Mesenchymal stem cell (in vitro differentiated cells and primary cell): Measurements from ENCODE around the gene PAQR6.

Experiments
- DNase-seq: peaks from one replicate; pipeline ENCODE4 v3.0.0-alpha.2; 2013
- H2AFZ ChIP-seq: one replicate; pipeline ENCODE4 v1.6.1; 2013; ENCODE audit warnings: low read depth, mild to moderate bottlenecking, control low read depth, inconsistent platforms, low read length, moderate library complexity
- H2AK5ac ChIP-seq: 2 replicates; pipeline ENCODE4 v1.6.1; 2013; ENCODE audit warnings: low read length, moderate library complexity, mild to moderate bottlenecking, inconsistent platforms; ENCODE audit not compliant: severe bottlenecking
- H2BK120ac ChIP-seq: one replicate; pipeline ENCODE4 v1.6.1; 2013; ENCODE audit warnings: low read depth, mild to moderate bottlenecking, inconsistent platforms, low read length, moderate library complexity
- H2BK12ac ChIP-seq, 2 experiments: one replicate each; pipeline ENCODE4 v1.6.1; 2013; ENCODE audit warnings: inconsistent platforms in 2 of 2, low read length in 2 of 2, mild to moderate bottlenecking in 2 of 2, moderate library complexity in 2 of 2, control low read depth in 1 of 2
- H2BK15ac ChIP-seq: one replicate; pipeline ENCODE4 v1.6.1; 2013; ENCODE audit warnings: mild to moderate bottlenecking, low read depth, inconsistent platforms; ENCODE audit not compliant: poor library complexity, severe bottlenecking
- H2BK5ac ChIP-seq: 2 replicates; pipeline ENCODE4 v1.6.1; 2013; ENCODE audit warnings: low read depth, mild to moderate bottlenecking, low read length, control low read depth, inconsistent platforms; ENCODE audit not compliant: poor library complexity, severe bottlenecking
- H3K14ac ChIP-seq, 2 experiments: one replicate each; pipeline ENCODE4 v1.6.1; 2013; ENCODE audit warnings: inconsistent platforms in 2 of 2, low read length in 2 of 2, control low read depth in 1 of 2, mild to moderate bottlenecking in 1 of 2, moderate library complexity in 1 of 2
- H3K18ac ChIP-seq, 2 experiments: one replicate each; pipeline ENCODE4 v1.6.1; 2013; ENCODE audit warnings: inconsistent platforms in 2 of 2, low read length in 2 of 2, control low read depth in 1 of 2, low read depth in 1 of 2, mild to moderate bottlenecking in 1 of 2
- H3K23ac ChIP-seq, 2 experiments: one replicate each; pipeline ENCODE4 v1.6.1; 2013; ENCODE audit warnings: inconsistent platforms in 2 of 2, low read length in 2 of 2, mild to moderate bottlenecking in 2 of 2, moderate library complexity in 2 of 2, control low read depth in 1 of 2
- H3K27ac ChIP-seq: 2 replicates; pipeline ENCODE4 v1.5.1; 2013; ENCODE audit warnings: mild to moderate bottlenecking, moderate library complexity, low read length, control low read depth, inconsistent platforms; ENCODE audit not compliant: poor library complexity, severe bottlenecking
- H3K27me3 ChIP-seq, 2 experiments: 2 replicates each; pipeline versions ENCODE4 v1.6.1 to v1.7.0; 2013; ENCODE audit warnings: low read length in 2 of 2, mild to moderate bottlenecking in 2 of 2, moderate library complexity in 2 of 2, control low read depth in 1 of 2, inconsistent platforms in 1 of 2; ENCODE audit not compliant: control insufficient read depth in 1 of 2, insufficient read depth in 1 of 2
- H3K36me3 ChIP-seq, 2 experiments: 2 replicates each; pipeline versions ENCODE4 v1.6.1 to v1.7.0; 2013; ENCODE audit warnings: low read length in 2 of 2, control low read depth in 1 of 2, inconsistent platforms in 1 of 2, low read depth in 1 of 2, mild to moderate bottlenecking in 1 of 2; ENCODE audit not compliant: insufficient read depth in 2 of 2, control insufficient read depth in 1 of 2
- H3K4ac ChIP-seq, 2 experiments: one replicate each; pipeline ENCODE4 v1.6.1; 2013; ENCODE audit warnings: inconsistent platforms in 2 of 2, low read length in 2 of 2, mild to moderate bottlenecking in 2 of 2, moderate library complexity in 2 of 2, control low read depth in 1 of 2, low read depth in 1 of 2
- H3K4me1 ChIP-seq: 2 replicates; pipeline ENCODE4 v1.6.1; 2013; ENCODE audit warnings: low read depth, low read length, control low read depth; ENCODE audit not compliant: control insufficient read depth, insufficient read depth
- H3K4me2 ChIP-seq: 2 replicates; pipeline ENCODE4 v1.6.1; 2013; ENCODE audit warnings: low read length, mild to moderate bottlenecking, inconsistent platforms; ENCODE audit not compliant: poor library complexity, severe bottlenecking
- H3K4me3 ChIP-seq, 2 experiments: 2 replicates each; pipeline versions ENCODE4 v1.5.1 to v1.7.0; 2013; ENCODE audit warnings: low read length in 2 of 2, mild to moderate bottlenecking in 2 of 2, control low read depth in 1 of 2, low read depth in 1 of 2; ENCODE audit not compliant: insufficient read depth in 1 of 2
- H3K79me1 ChIP-seq: replicated peaks from 2 replicates; pipeline ENCODE4 v1.6.1; 2013; ENCODE audit warnings: mild to moderate bottlenecking, control low read depth, low read length, inconsistent platforms; ENCODE audit not compliant: poor library complexity, severe bottlenecking
- H3K9ac ChIP-seq: 2 replicates; pipeline ENCODE4 v1.7.0; 2013; ENCODE audit warnings: mild to moderate bottlenecking, low read length, moderate library complexity
- H3K9me3 ChIP-seq: 2 replicates; pipeline ENCODE4 v1.7.0; 2013; ENCODE audit warnings: mild to moderate bottlenecking, low read length; ENCODE audit not compliant: control insufficient read depth
- H4K8ac ChIP-seq: one replicate; pipeline ENCODE4 v1.6.1; 2013; ENCODE audit warnings: inconsistent platforms, mild to moderate bottlenecking, low read length, moderate library complexity
- H4K91ac ChIP-seq: one replicate; pipeline ENCODE4 v1.6.1; 2013; ENCODE audit warnings: mild to moderate bottlenecking, low read length, inconsistent platforms
- WGBS: methylation state at CpG from one replicate; pipeline ENCODE4 v1.1.7; 2013; ENCODE audit warnings: mixed read lengths; 5-methylcytosine and 5-hydroxymethylcytosine counted together

PAQR6 gene

GRCh38 chr1:156249593-156249992 lies 1.7 kb upstream of the PAQR6 start:
- no peak overlapping the region for H3K4me3 ChIP-seq
- H2BK120ac ChIP-seq = no peak overlapping the region
- H3K18ac ChIP-seq = no peak overlapping the region
- no peak for DNase-seq
- no peak overlapping the region for H3K4ac ChIP-seq
- H2BK15ac ChIP-seq = no peak overlapping the region
- peaks cover 3% of the 10 kb centered on the region for H3K79me1 ChIP-seq
- H3K23ac ChIP-seq = no peak overlapping the region
- H2AFZ ChIP-seq = no peak overlapping the region
- no peaks in the 10 kb centered on the region for H3K9me3 ChIP-seq
- no peak overlapping the region for H3K4me2 ChIP-seq
- no peak overlapping the region for H2BK12ac ChIP-seq
- no peak overlapping the region for H2AK5ac ChIP-seq
- no peak overlapping the region for H2BK5ac ChIP-seq
- 88% methylated on average over 5 of the region's 5 CpGs for WGBS
- peaks cover 1% of the 10 kb centered on the region for H3K4me1 ChIP-seq
- peaks cover 0 to 26% of the 10 kb centered on the region in 2 experiments for H3K27me3 ChIP-seq
- no peak overlapping the region for H3K9ac ChIP-seq
- peaks cover 56 to 83% of the 10 kb centered on the region in 2 experiments for H3K36me3 ChIP-seq
- no peak overlapping the region for H3K27ac ChIP-seq
- no peak overlapping the region for H4K8ac ChIP-seq
- no peak overlapping the region for H4K91ac ChIP-seq
- H3K14ac ChIP-seq = no peak overlapping the region

DNA sequence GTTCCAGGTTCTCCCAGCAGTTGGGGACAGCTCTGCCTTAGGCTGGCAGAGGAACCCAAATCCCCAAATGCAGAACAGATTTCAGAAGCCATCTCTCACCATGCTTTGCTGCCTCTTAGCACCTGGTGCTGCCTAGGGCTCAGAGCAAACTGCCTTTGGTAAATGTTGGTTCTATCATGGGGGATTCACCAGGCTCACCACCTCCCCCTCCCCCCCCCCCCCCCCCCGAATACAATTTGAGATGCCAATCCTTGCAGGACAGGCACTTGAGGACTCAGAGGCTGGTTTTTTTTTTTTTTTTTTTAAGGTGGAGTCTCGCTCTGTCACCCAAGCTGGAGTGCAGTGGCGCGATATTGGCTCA lies 447 bp upstream of the PAQR6 start:
- Histone ChIP-seq H3K23ac (no peak overlapping the region), H4K91ac (no peak overlapping the region), H3K79me1 (peaks cover 1% of the 10 kb centered on the region), H3K4ac (peak overlapping the region in 1 of 2 experiments; percentile 37), H3K18ac (no peak overlapping the region), H3K36me3 (peaks cover 46 to 73% of the 10 kb centered on the region in 2 experiments), H3K27ac (no peak overlapping the region), H2BK120ac (no peak overlapping the region), H2BK15ac (no peak overlapping the region), H4K8ac (no peak overlapping the region), H3K9me3 (no peaks in the 10 kb centered on the region), H2BK12ac (no peak overlapping the region), H3K4me1 (peaks cover 1% of the 10 kb centered on the region), H3K27me3 (peaks cover 0 to 30% of the 10 kb centered on the region in 2 experiments), H2AK5ac (no peak overlapping the region), H2AFZ (no peak overlapping the region), H3K4me2 (no peak overlapping the region), H3K14ac (no peak overlapping the region), H3K9ac (no peak overlapping the region), H2BK5ac (no peak overlapping the region), H3K4me3 (no peak overlapping the region)
- no peak for DNase-seq
- whole genome bisulfite sequencing = no CpG with 5 or more reads among the region's 4 CpGs

DNA sequence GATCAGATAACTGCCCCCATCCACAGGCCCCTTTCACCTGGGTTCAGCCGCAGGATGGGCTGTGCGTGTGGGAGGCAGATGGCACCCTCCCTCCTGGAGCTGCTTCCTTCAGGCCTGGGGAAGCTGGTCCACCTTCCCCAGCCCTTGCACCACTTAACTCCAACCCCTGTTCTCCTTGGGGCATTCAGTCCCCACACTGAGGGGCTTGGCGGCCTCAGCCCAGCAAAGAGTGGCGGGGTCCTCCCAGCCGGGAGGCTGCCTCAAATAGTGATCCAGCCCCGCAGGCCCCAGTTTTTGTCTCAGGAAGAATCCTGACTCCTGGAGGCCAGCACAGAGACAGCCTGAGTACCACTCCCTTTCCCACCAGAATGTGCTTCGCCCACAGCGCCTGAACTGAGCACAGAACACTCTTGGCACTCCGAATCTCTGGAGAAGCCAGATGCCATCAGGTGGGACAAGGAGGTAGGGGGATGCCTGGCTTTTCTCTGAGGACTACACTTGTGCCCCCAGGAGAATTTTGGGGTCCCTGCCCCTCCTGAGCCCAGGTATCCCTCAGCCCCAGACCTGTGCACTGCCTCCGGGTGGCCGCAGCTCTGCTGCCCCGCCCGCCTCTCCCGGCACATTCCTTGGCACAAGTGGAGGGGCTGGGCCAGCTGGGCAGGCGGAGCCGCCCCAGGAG lies 936 bp downstream of the PAQR6 start:
- WGBS = 88% methylated on average over 16 of the region's 16 CpGs
- Histone ChIP-seq H3K27me3 (peaks cover 0 to 30% of the 10 kb centered on the region in 2 experiments), H3K79me1 (no peaks in the 10 kb centered on the region), H2AFZ (no peak overlapping the region), H3K27ac (no peak overlapping the region), H3K9ac (no peak overlapping the region), H3K4me3 (no peak overlapping the region), H2BK5ac (no peak overlapping the region), H3K9me3 (no peaks in the 10 kb centered on the region), H3K18ac (no peak overlapping the region), H2BK12ac (no peak overlapping the region), H2AK5ac (no peak overlapping the region), H3K4me2 (no peak overlapping the region), H4K91ac (no peak overlapping the region), H3K4me1 (peaks cover 8% of the 10 kb centered on the region), H3K4ac (no peak overlapping the region), H2BK120ac (no peak overlapping the region), H3K36me3 (peaks cover 32 to 66% of the 10 kb centered on the region in 2 experiments), H4K8ac (no peak overlapping the region), H3K23ac (no peak overlapping the region), H3K14ac (no peak overlapping the region), H2BK15ac (no peak overlapping the region)
- no peak for DNase-seq

DNA sequence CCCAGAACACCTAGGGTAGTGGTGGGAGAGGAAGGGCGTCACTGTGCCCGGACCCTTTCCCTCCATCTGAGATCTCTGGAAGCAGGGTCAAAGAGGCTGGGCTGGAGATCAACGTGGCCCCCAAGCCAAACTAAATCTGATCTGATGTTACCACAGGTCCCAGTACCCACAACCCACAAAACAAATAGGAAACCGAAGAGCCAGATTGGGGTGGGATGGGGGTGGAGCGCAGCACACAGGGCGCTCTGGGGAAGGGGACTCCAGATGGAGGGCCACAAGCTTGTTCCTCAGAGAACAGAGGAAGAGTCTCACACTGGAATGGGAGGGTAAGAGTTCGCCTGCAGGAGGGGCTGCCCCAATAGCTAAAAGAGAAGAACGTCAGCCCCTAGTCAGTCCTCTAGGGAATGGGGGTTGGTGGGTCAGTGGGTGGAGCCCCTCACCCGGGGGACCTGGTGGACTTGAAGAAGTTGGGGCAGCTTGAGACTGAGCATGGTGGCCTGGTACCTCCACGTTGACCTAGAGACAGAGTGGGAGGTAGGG lies 1.5 kb downstream of the PAQR6 start:
- Histone ChIP-seq H3K36me3 (peaks cover 26 to 60% of the 10 kb centered on the region in 2 experiments), H3K18ac (no peak overlapping the region), H2BK5ac (no peak overlapping the region), H3K4me3 (peak overlapping the region in 1 of 2 experiments; percentile 48), H3K79me1 (no peaks in the 10 kb centered on the region), H2AK5ac (no peak overlapping the region), H3K27me3 (peaks cover 0 to 30% of the 10 kb centered on the region in 2 experiments), H2AFZ (no peak overlapping the region), H3K4me1 (peaks cover 14% of the 10 kb centered on the region), H3K9me3 (no peaks in the 10 kb centered on the region), H4K91ac (no peak overlapping the region), H4K8ac (no peak overlapping the region), H3K27ac (no peak overlapping the region), H3K14ac (no peak overlapping the region), H2BK120ac (no peak overlapping the region), H3K4me2 (no peak overlapping the region), H2BK12ac (no peak overlapping the region), H3K23ac (no peak overlapping the region), H3K4ac (no peak overlapping the region), H2BK15ac (no peak overlapping the region), H3K9ac (no peak overlapping the region)
- WGBS = 76% methylated on average over 7 of the region's 10 CpGs
- no peak for DNase-seq
